ENCODE data around the gene NID2.

The NID2 gene, protein sequence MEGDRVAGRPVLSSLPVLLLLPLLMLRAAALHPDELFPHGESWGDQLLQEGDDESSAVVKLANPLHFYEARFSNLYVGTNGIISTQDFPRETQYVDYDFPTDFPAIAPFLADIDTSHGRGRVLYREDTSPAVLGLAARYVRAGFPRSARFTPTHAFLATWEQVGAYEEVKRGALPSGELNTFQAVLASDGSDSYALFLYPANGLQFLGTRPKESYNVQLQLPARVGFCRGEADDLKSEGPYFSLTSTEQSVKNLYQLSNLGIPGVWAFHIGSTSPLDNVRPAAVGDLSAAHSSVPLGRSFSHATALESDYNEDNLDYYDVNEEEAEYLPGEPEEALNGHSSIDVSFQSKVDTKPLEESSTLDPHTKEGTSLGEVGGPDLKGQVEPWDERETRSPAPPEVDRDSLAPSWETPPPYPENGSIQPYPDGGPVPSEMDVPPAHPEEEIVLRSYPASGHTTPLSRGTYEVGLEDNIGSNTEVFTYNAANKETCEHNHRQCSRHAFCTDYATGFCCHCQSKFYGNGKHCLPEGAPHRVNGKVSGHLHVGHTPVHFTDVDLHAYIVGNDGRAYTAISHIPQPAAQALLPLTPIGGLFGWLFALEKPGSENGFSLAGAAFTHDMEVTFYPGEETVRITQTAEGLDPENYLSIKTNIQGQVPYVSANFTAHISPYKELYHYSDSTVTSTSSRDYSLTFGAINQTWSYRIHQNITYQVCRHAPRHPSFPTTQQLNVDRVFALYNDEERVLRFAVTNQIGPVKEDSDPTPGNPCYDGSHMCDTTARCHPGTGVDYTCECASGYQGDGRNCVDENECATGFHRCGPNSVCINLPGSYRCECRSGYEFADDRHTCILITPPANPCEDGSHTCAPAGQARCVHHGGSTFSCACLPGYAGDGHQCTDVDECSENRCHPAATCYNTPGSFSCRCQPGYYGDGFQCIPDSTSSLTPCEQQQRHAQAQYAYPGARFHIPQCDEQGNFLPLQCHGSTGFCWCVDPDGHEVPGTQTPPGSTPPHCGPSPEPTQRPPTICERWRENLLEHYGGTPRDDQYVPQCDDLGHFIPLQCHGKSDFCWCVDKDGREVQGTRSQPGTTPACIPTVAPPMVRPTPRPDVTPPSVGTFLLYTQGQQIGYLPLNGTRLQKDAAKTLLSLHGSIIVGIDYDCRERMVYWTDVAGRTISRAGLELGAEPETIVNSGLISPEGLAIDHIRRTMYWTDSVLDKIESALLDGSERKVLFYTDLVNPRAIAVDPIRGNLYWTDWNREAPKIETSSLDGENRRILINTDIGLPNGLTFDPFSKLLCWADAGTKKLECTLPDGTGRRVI (N-terminal part only)

GRCh38 chr14:52068615-52069306 is at the start of gene NID2:
Gene NID2 (minus strand): TSS chr14:52069059. CDS start chr14:52068994, 65 bp downstream.
- DNase-seq: no peak

GRCh38 chr14:52117111-52117832 is 48.4 kb upstream of the NID2 start:
- DNase-seq: no peak

- DNase-seq: no peak
These were observed 46.4 kb upstream of the NID2 start for GRCh38 chr14:52115286-52115685.

DNA sequence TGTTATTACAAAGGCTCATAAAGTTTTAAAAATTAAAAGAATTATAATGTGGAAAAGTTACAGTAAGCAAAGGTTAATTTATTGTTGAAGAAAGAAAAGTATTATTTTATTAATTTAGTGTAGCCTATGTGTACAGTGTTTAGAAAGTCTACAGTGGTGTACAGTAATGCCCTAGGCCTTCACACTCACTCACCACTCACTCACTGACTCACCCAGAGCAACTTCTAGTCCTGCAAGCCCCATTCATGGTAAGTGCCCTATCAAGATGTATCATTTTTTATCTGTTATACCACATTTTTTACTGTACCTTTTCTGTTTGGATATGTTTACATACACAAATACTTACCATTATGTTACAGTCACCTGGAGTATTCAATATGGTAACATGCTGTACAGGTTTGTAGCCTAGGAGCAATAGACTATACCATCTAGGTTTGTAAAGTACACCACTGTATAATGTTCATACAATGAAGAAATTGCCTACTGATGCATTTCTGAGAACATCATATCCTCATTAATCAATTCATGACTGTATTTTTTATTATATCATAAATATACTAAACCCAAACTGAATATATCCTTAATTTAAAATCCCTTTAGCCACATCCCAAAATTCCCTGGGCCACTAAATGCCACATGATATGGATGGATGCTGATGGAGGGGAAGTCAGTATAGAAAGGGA is 43.6 kb upstream of the NID2 start:
- no peak for DNase-seq

DNA sequence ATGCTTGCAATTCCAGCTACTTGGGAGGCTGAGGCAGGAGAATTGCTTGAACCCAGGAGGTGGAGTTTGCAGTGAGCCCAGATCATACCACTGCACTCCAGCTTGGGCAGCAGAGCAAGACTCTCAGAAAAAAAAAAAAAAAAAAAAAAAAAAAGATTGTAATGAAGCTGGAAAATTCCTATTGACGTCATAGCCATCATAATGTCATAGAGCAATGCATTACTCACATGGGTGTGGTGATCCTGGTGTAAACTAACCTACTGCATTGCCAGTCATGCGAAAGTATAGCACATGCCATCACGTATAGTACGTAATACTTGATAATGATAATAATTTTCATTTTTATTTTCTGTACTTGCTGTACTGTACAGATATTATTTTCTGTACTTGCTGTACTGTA is 42.7 kb upstream of the NID2 start:
- no peak for DNase-seq

DNA sequence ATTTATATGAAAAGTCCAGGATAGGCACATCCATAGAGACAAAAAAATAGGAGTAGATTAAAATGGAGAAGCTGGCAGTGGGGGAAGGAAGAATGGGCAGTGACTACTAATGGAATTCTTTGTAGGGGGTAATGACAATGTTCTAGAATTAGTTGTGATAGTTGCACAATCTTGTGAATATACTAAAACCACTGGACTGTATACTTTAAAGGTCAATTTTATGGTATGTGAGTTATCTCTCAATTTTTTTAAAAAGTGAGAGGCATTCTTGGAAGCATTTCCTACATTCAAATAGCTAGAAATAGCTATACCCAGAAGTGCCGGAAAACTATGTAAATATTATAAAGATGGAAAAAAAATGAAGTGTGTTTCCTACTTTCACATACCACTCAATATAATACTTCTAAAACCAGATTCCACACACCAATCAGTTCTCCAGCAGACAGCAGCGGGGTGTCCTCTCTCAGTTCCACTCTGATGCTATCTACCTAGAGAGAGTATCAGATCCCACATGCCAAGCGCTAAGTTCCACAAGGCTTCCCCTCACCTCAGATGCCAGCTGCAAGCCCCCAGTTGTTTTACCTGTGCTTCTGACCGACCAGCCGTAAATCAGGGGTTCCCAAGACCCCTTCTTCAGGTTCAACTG is 41.7 kb upstream of the NID2 start:
- DNase-seq: no peak

- no peak for DNase-seq
These were observed 40.0 kb upstream of the NID2 start for GRCh38 chr14:52108823-52109222.

GRCh38 chr14:52106840-52107239 is 38.0 kb upstream of the NID2 start:
- DNase-seq: no peak

DNA sequence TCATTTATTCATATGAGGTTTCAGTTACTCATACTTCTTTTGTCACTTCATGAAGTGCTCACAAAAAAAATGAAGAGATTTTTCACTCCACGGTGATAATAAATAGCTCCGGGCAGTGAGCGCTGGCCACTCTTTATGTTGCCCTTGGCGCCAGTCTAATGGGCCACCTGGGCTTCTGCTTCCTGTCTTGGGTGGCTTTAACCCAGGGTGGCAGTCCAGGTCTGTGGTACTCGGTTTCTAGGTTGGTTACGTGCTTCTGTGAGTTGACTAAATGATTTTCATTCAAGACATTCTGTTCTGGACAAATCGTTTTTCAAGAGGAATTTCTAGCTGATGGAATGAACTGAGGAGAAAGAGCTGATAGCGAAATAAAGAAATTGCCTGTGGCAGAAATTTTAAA is 34.6 kb upstream of the NID2 start:
- no peak for DNase-seq

GRCh38 chr14:52095794-52096193 is 26.9 kb upstream of the NID2 start:
- no peak for DNase-seq

GRCh38 chr14:52095336-52095735 is 26.5 kb upstream of the NID2 start:
- DNase-seq: no peak

- DNase-seq: no peak
These were observed 25.9 kb upstream of the NID2 start for GRCh38 chr14:52094546-52095271.

DNA sequence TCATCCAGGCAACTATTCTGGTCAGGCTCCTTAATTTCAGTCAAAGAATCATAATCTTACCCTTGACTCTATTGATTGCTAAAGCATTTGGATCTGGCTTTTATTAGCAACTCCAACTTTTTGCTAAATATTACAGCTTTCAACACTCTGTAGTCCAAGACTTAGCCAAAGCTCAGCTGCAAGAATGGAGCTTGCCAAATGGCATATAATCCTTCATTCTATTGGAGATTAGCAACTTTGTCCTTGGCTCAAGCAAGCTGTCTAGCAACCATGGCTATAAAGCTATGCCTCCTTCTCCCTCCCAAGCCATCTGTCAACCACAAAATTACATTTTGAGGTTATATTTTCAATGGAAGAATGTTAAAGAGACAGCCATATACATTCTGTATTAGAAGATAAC is 23.1 kb upstream of the NID2 start:
- DNase-seq: no peak

GRCh38 chr14:52090936-52091335 is 22.1 kb upstream of the NID2 start:
- no peak for DNase-seq

- no peak for DNase-seq
These were observed 20.4 kb upstream of the NID2 start for GRCh38 chr14:52089218-52089617.

DNA sequence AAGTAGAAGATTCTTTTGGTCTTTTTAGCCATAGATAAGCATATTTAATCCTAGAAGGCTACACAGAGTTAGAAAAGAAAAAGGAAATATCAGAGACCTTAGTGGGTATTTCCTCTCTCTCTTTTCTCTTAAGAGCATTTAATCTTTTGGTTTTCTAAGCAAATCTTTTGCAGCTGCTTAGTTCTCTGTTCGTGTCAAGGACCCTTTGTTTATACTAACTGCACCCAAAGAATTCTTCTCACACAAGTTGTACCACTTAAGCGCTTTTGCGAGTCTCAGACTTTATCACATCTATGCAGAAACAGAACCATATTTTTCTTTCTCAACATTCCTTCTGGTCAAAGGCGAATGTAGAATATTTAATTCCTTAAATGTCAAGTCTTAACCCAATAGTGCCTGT is 17.9 kb upstream of the NID2 start:
- DNase-seq: no peak

DNA sequence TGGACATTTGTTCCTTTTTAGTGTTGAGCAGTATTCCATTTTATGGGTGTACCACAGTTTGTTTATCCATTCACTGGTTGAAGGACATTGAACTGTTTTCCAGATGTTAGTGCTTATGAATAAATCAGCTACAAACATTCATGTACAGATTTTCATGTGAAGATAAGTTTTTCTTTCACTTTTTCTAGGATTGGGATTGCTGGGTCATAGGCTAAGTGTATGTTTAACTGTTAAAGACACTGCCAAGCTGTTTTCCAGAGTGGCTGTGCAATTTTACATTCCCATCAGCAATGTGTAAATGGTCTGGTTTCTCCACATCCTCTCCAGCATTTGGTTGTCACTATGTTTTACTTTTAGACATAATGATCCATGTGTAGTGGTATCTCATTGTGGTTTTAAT is 14.0 kb upstream of the NID2 start:
- DNase-seq: no peak

GRCh38 chr14:52081964-52082363 is 13.1 kb upstream of the NID2 start:
- no peak for DNase-seq

- no peak for DNase-seq
These were observed 12.2 kb upstream of the NID2 start for GRCh38 chr14:52080808-52081755.

Data from GF-D8 (cell line).